Measurements from ENCODE around the gene NRDE2. TPM values are rescaled to one million over a fixed set of nuclear protein-coding genes. Genes with fewer than 3 reads are reported as not detected.
A peak's percentile ranks its signal among the peaks of the same experiment; 100 is the strongest.

Gene NRDE2
- total and polyA plus RNA-seq, 2 of the 4 experiments (the other 2 are of a cell fraction) = 4.5 to 9.3 TPM

GRCh38 chr14:90256354-90257131 is 75.2 kb downstream of the NRDE2 start, which contains the start of gene PSMC1:
Gene PSMC1, plus strand, starts transcription at chr14:90256553. Its CDS starts 45 bp downstream, at chr14:90256598.
- Histone ChIP-seq H2AK9ac (replicated peaks; ENCODE audit: low read depth, low read length, poor library complexity) (peak within 1 kb of the TSS; percentile 78), H2AFZ (replicated peaks; ENCODE audit: low read length, poor library complexity) (peak within 1 kb of the TSS; percentile 95), H3K27me3 (ENCODE audit: control insufficient read depth, insufficient read depth, low read length) (no peaks in the 10 kb centered on the region; the same call in 1 of the 2 replicates), H4K5ac (ENCODE audit: low read depth, low read length) (peak within 1 kb of the TSS; percentile 99), H2BK120ac (ENCODE audit: low read depth, low read length) (0 out of 2 replicates have a peak within 1 kb of the TSS, but pooled peaks have one; percentile 2), H3K23ac (ENCODE audit: low read depth, low read length) (peak within 1 kb of the TSS; percentile 50), H3K4me2 (ENCODE audit: low read depth, low read length) (peak within 1 kb of the TSS; percentile 95), H3K9me1 (ENCODE audit: insufficient read depth, low read length) (no peaks in the 10 kb centered on the region), H3K4ac (ENCODE audit: low read depth, low read length) (peak within 1 kb of the TSS; percentile 51), H2AK5ac (ENCODE audit: low read depth, low read length) (peak within 1 kb of the TSS; percentile 48; the same call in 1 of the 2 replicates), H3K4me3 (ENCODE audit: insufficient read depth, low read depth, low read length) (peak within 1 kb of the TSS; percentile 84), H3K18ac (ENCODE audit: low read depth, low read length) (no peak within 1 kb of the TSS), H3K27ac (ENCODE audit: insufficient read depth, low read length) (peak within 1 kb of the TSS; percentile 87), H3K36me3 (ENCODE audit: control insufficient read depth, insufficient read depth, low read length) (peaks cover 6% of the 10 kb centered on the region), H4K8ac (ENCODE audit: low read depth in 2 of 2, low read length in 2 of 2) (peak within 1 kb of the TSS; percentile 80 to 86), H2BK15ac (ENCODE audit: low read depth, low read length) (no peak within 1 kb of the TSS), H4K91ac (ENCODE audit: insufficient read depth, low read depth, low read length) (peak within 1 kb of the TSS; percentile 81), H4K20me1 (ENCODE audit: insufficient read depth, low read length) (peaks cover 14% of the 10 kb centered on the region; the same call in 1 of the 2 replicates), H3K9me3 (ENCODE audit: control insufficient read depth, insufficient read depth, low read length) (no peaks in the 10 kb centered on the region), H3K9ac (ENCODE audit: low read depth, low read length) (peak within 1 kb of the TSS; percentile 84), H3K4me1 (ENCODE audit: control insufficient read depth, insufficient read depth, low read length) (peaks cover 2% of the 10 kb centered on the region; the same call in 1 of the 2 replicates), H3K79me1 (ENCODE audit: low read depth in 1 of 2, low read length in 2 of 2) (peaks cover 6 to 21% of the 10 kb centered on the region in 2 experiments; a peak in 3 of 4 replicates), H3K14ac (replicated peaks; ENCODE audit: low read depth, low read length) (peak within 1 kb of the TSS; percentile 58), H2BK20ac (ENCODE audit: low read depth, low read length) (no peak within 1 kb of the TSS), H2BK5ac (ENCODE audit: low read depth, low read length, poor library complexity, severe bottlenecking) (peak within 1 kb of the TSS; percentile 82), H3K56ac (ENCODE audit: extremely low read depth, insufficient read depth, low read length) (peak within 1 kb of the TSS; percentile 69; the same call in 1 of the 2 replicates)
- intact Hi-C loops (cut with micrococcal nuclease) = no loop called here
- DNase-seq = peak; percentile 97
- ChIA-PET CTCF (interaction anchor here (1.1 kb wide), 1 partner anchor 10 kb away, joined by 4 read pairs; no protein-coding TSS in a partner anchor), POLR2A (ENCODE audit: unreplicated experiment) (interaction anchor here (0.5 to 0.7 kb wide), 3 partner anchors 294 to 1718 kb away, joined by 3 to 4 read pairs (median 3); no protein-coding TSS in a partner anchor)
- dilution Hi-C loops (cut with HindIII; ENCODE audit: low sequenced_read_pairs, unreplicated experiment) = no loop called here
- peak; percentile 98 for ATAC-seq (ENCODE audit: low read depth)
- in situ Hi-C loops (cut with MboI; ENCODE audit: low sequenced_read_pairs) = no loop called here
- WGBS, 2 experiments (ENCODE audit: extremely low coverage in 2 of 2, insufficient read length in 1 of 2) = 0% methylated on average over 3 of the region's 55 CpGs; no CpG with 5 or more reads in 1 of the 2 experiments
- no TSS peak for BruUV-seq (replicated peaks)
- 0 out of 2 replicates have a peak, but pooled peaks have one; percentile 71 for TF ChIP-seq CHD1 (IDR thresholded peaks at IDR 0.05; ENCODE audit: low read depth, low read length)
- TF ChIP-seq, protein P1, sequence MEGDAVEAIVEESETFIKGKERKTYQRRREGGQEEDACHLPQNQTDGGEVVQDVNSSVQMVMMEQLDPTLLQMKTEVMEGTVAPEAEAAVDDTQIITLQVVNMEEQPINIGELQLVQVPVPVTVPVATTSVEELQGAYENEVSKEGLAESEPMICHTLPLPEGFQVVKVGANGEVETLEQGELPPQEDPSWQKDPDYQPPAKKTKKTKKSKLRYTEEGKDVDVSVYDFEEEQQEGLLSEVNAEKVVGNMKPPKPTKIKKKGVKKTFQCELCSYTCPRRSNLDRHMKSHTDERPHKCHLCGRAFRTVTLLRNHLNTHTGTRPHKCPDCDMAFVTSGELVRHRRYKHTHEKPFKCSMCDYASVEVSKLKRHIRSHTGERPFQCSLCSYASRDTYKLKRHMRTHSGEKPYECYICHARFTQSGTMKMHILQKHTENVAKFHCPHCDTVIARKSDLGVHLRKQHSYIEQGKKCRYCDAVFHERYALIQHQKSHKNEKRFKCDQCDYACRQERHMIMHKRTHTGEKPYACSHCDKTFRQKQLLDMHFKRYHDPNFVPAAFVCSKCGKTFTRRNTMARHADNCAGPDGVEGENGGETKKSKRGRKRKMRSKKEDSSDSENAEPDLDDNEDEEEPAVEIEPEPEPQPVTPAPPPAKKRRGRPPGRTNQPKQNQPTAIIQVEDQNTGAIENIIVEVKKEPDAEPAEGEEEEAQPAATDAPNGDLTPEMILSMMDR (conservative IDR thresholded peaks at IDR 0.05; ENCODE audit: low read depth, low read length) = no peak
- TF ChIP-seq RAD21 (IDR thresholded peaks at IDR 0.05; ENCODE audit: low read length) = no peak
- no peak for TF ChIP-seq SMC3 (IDR thresholded peaks at IDR 0.05; ENCODE audit: low read depth, low read length)
- TF ChIP-seq NFE2L2 (IDR thresholded peaks at IDR 0.05; ENCODE audit: low read depth, low read length) = peak; percentile 75
- no peak for TF ChIP-seq RFX5 (IDR thresholded peaks at IDR 0.05; ENCODE audit: low read depth, low read length)
- 0 out of 2 replicates have a peak, but pooled peaks have one; percentile 20 for TF ChIP-seq MXI1 (IDR thresholded peaks at IDR 0.05; ENCODE audit: borderline replicate concordance, low read depth, low read length)
- TF ChIP-seq, protein P2, sequence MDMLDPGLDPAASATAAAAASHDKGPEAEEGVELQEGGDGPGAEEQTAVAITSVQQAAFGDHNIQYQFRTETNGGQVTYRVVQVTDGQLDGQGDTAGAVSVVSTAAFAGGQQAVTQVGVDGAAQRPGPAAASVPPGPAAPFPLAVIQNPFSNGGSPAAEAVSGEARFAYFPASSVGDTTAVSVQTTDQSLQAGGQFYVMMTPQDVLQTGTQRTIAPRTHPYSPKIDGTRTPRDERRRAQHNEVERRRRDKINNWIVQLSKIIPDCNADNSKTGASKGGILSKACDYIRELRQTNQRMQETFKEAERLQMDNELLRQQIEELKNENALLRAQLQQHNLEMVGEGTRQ (IDR thresholded peaks at IDR 0.05; ENCODE audit: low read depth, low read length) = no peak
- peak; percentile 94 for TF ChIP-seq POLR2A (IDR thresholded peaks at IDR 0.05; ENCODE audit: low read depth, low read length)
- TF ChIP-seq CEBPB (IDR thresholded peaks at IDR 0.05; ENCODE audit: low read depth, low read length) = no peak
- TF ChIP-seq, protein P3, sequence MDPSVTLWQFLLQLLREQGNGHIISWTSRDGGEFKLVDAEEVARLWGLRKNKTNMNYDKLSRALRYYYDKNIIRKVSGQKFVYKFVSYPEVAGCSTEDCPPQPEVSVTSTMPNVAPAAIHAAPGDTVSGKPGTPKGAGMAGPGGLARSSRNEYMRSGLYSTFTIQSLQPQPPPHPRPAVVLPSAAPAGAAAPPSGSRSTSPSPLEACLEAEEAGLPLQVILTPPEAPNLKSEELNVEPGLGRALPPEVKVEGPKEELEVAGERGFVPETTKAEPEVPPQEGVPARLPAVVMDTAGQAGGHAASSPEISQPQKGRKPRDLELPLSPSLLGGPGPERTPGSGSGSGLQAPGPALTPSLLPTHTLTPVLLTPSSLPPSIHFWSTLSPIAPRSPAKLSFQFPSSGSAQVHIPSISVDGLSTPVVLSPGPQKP (IDR thresholded peaks at IDR 0.05; ENCODE audit: borderline replicate concordance, low read depth, low read length) = no peak
- no peak; the same call in 1 of the 2 replicates for TF ChIP-seq MAZ (IDR thresholded peaks at IDR 0.05; ENCODE audit: borderline replicate concordance, low read depth, low read length)
- no peak for TF ChIP-seq MAFK (IDR thresholded peaks at IDR 0.05; ENCODE audit: low read depth, low read length)

All from IMR-90 (cell line).